GM19328 (cell line): ENCODE measurements around the gene COL4A2.

Experiments used
- ATAC-seq: cut with Tn5 transposase; IDR thresholded peaks from one replicate; pipeline ENCODE4 v1.9.1; 2021; ENCODE audit warnings: mild to moderate bottlenecking, moderate library complexity; ENCODE audit not compliant: unreplicated experiment

The COL4A2 gene

GRCh38 chr13:110431425-110432294 is 124.6 kb downstream of the COL4A2 start:
- ATAC-seq: no peak

GRCh38 chr13:110432522-110432921 is 125.4 kb downstream of the COL4A2 start:
- ATAC-seq: no peak

GRCh38 chr13:110433014-110433413 is 125.9 kb downstream of the COL4A2 start:
- no peak for ATAC-seq

- no peak for ATAC-seq
These were observed 127.5 kb downstream of the COL4A2 start for GRCh38 chr13:110434629-110435028.

- ATAC-seq: no peak
These were observed 128.2 kb downstream of the COL4A2 start for GRCh38 chr13:110435331-110435730.

GRCh38 chr13:110436276-110436675 is 129.2 kb downstream of the COL4A2 start:
- no peak for ATAC-seq

GRCh38 chr13:110436786-110437370 is 129.8 kb downstream of the COL4A2 start:
- no peak for ATAC-seq

- ATAC-seq: no peak
These were observed 131.1 kb downstream of the COL4A2 start for GRCh38 chr13:110438211-110438610.

- no peak for ATAC-seq
These were observed 131.7 kb downstream of the COL4A2 start for GRCh38 chr13:110438776-110439175.

- ATAC-seq: no peak
These were observed 134.1 kb downstream of the COL4A2 start for GRCh38 chr13:110440946-110441731.

- ATAC-seq: no peak
These were observed 136.0 kb downstream of the COL4A2 start for GRCh38 chr13:110442930-110443621.

GRCh38 chr13:110443622-110444225 is 136.6 kb downstream of the COL4A2 start:
- ATAC-seq: peak; percentile 18

GRCh38 chr13:110444226-110444653 is 137.2 kb downstream of the COL4A2 start:
- ATAC-seq: peak; percentile 47

- ATAC-seq: peak; percentile 40
These were observed 138.1 kb downstream of the COL4A2 start for GRCh38 chr13:110445183-110445582.

GRCh38 chr13:110445722-110446574 is 138.9 kb downstream of the COL4A2 start:
- ATAC-seq: no peak

GRCh38 chr13:110446575-110446890 is 139.4 kb downstream of the COL4A2 start:
- ATAC-seq: no peak

- ATAC-seq: no peak
These were observed 140.0 kb downstream of the COL4A2 start for GRCh38 chr13:110447058-110447511.

- no peak for ATAC-seq
These were observed 140.7 kb downstream of the COL4A2 start for GRCh38 chr13:110447801-110448200.

GRCh38 chr13:110448230-110448629 is 141.1 kb downstream of the COL4A2 start:
- no peak for ATAC-seq

GRCh38 chr13:110448677-110449076 is 141.6 kb downstream of the COL4A2 start:
- ATAC-seq: no peak
